Measurements from ENCODE around the gene PSMA2.

DNA sequence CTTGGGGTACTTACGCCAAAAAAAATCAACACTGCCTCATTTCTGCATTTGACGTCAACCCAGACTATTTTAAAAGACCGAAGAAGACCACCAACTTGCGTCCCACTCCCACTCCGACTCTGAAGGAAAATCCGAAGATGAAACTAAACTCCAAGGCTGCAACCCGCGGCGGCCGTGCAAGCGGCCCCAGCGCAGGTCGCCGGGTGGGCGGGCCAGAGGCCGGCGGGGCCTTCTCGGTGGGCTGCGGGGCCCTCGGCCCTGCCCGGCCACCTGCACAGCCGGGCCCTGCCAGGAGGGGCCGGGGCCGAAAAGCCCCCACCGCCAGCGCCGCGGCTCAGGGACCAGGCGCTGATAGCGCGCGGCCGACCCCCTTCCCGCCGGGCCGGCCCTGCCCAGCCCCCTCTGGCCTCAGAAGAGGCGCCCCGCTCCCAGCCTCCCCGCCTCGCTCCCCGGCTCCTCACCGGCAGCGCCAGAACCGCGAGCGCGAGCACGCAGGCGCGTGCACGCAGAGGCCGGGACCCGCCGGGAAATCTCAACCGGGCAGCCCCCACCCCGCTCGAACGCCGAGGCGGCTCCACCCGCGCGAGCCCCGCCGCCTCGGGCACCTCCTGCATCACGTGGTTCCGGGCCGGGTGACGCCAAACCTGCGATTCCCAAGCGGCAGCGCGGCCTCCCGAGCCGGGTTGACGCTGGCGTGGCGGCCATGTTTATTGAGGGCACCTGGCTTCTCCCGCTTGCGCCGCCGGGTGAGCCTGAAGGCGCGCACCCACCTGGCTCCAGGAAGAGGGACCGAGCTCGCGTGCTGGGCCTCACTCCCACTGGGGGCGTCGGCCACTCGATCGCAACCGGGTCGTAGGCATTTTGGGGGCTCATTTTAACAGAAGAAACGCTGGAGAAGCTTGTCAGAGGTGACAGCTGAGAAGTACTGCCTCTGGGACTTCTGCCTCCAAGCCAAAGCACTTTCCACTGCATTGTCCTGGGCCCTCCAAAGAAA, 20.2 kb downstream of the PSMA2 start, which contains the start of gene C7orf25:
- TF ChIP-seq, protein P1, sequence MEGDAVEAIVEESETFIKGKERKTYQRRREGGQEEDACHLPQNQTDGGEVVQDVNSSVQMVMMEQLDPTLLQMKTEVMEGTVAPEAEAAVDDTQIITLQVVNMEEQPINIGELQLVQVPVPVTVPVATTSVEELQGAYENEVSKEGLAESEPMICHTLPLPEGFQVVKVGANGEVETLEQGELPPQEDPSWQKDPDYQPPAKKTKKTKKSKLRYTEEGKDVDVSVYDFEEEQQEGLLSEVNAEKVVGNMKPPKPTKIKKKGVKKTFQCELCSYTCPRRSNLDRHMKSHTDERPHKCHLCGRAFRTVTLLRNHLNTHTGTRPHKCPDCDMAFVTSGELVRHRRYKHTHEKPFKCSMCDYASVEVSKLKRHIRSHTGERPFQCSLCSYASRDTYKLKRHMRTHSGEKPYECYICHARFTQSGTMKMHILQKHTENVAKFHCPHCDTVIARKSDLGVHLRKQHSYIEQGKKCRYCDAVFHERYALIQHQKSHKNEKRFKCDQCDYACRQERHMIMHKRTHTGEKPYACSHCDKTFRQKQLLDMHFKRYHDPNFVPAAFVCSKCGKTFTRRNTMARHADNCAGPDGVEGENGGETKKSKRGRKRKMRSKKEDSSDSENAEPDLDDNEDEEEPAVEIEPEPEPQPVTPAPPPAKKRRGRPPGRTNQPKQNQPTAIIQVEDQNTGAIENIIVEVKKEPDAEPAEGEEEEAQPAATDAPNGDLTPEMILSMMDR (IDR thresholded peaks at IDR 0.05; ENCODE audit: insufficient read depth, low read length, poor library complexity, severe bottlenecking) = no peak
- TF ChIP-seq EZH2phosphoT487 (conservative IDR thresholded peaks at IDR 0.05; ENCODE audit: low read length) = no peak
